ENCODE measurements around the gene PANK1. TPM values are rescaled to one million over a fixed set of nuclear protein-coding genes. Genes with fewer than 3 reads are reported as not detected.

The PANK1 gene
- total and polyA plus RNA-seq, 2 donors from 2014 or later = 5.4 to 31.3 TPM

- intact Hi-C loops (cut with DNase I) = no loop called here
- Histone ChIP-seq H3K36me3 (ENCODE audit: control insufficient read depth in 2 of 3, insufficient read depth in 3 of 3, low read length in 3 of 3) (peaks cover 2 to 7% (median 6%) of the 10 kb centered on the region in 3 donors), H3K27ac (ENCODE audit: low read depth in 2 of 2, low read length in 2 of 2) (no peak overlapping the region), H3K9me3 (ENCODE audit: control insufficient read depth in 2 of 3, insufficient read depth in 1 of 3, low read length in 3 of 3) (no peaks in the 10 kb centered on the region), H3K9ac (ENCODE audit: low read length in 3 of 3) (no peak overlapping the region), H3K27me3 (ENCODE audit: control insufficient read depth, insufficient read depth, low read length) (no peaks in the 10 kb centered on the region), H3K4me1 (ENCODE audit: control insufficient read depth in 2 of 3, insufficient read depth in 2 of 3, low read depth in 1 of 3, low read length in 3 of 3) (peaks cover 0 to 22% (median 8%) of the 10 kb centered on the region in 3 donors), H3K4me3 (ENCODE audit: low read length in 3 of 3) (no peak overlapping the region)
- FAIRE-seq (no peak), DNase-seq (no peak)
- no peak for TF ChIP-seq CTCF (IDR thresholded peaks at IDR 0.05; ENCODE audit: borderline replicate concordance, extremely low read depth, insufficient read depth)
These were observed 56.4 kb downstream of the PANK1 start for GRCh38 chr10:89588671-89589070.

- no peaks in the 10 kb centered on the region for H3K27me3 ChIP-seq (ENCODE audit: control insufficient read depth, insufficient read depth, low read length)
- no peaks in the 10 kb centered on the region for H3K4me1 ChIP-seq (ENCODE audit: control insufficient read depth in 2 of 3, insufficient read depth in 2 of 3, low read depth in 1 of 3, low read length in 3 of 3)
- intact Hi-C loops (cut with DNase I) = no loop called here
- no peak overlapping the region for H3K4me3 ChIP-seq (ENCODE audit: low read length in 3 of 3)
- H3K27ac ChIP-seq (ENCODE audit: low read depth in 2 of 2, low read length in 2 of 2) = no peak overlapping the region
- H3K9ac ChIP-seq (ENCODE audit: low read length in 3 of 3) = no peak overlapping the region
- peaks cover 0 to 5% (median 0%) of the 10 kb centered on the region in 3 donors for H3K36me3 ChIP-seq (ENCODE audit: control insufficient read depth in 2 of 3, insufficient read depth in 3 of 3, low read length in 3 of 3)
- no peak for FAIRE-seq
- TF ChIP-seq CTCF (IDR thresholded peaks at IDR 0.05; ENCODE audit: borderline replicate concordance, extremely low read depth, insufficient read depth) = no peak
- no peak for DNase-seq
- no peaks in the 10 kb centered on the region for H3K9me3 ChIP-seq (ENCODE audit: control insufficient read depth in 2 of 3, insufficient read depth in 1 of 3, low read length in 3 of 3)
These were observed 63.0 kb downstream of the PANK1 start for GRCh38 chr10:89582022-89582421.

- H3K4me3 ChIP-seq (ENCODE audit: low read length in 3 of 3) = no peak overlapping the region
- H3K27ac ChIP-seq (ENCODE audit: low read depth in 2 of 2, low read length in 2 of 2) = no peak overlapping the region
- no peaks in the 10 kb centered on the region for H3K9me3 ChIP-seq (ENCODE audit: control insufficient read depth in 2 of 3, insufficient read depth in 1 of 3, low read length in 3 of 3)
- no peaks in the 10 kb centered on the region for H3K4me1 ChIP-seq (ENCODE audit: control insufficient read depth in 2 of 3, insufficient read depth in 2 of 3, low read depth in 1 of 3, low read length in 3 of 3)
- FAIRE-seq = no peak
- no peaks in the 10 kb centered on the region for H3K27me3 ChIP-seq (ENCODE audit: control insufficient read depth, insufficient read depth, low read length)
- no peak overlapping the region for H3K9ac ChIP-seq (ENCODE audit: low read length in 3 of 3)
- peaks cover 0 to 3% (median 0%) of the 10 kb centered on the region in 3 donors for H3K36me3 ChIP-seq (ENCODE audit: control insufficient read depth in 2 of 3, insufficient read depth in 3 of 3, low read length in 3 of 3)
- DNase-seq = no peak
- intact Hi-C loops (cut with DNase I) = no loop called here
- no peak for TF ChIP-seq CTCF (IDR thresholded peaks at IDR 0.05; ENCODE audit: borderline replicate concordance, extremely low read depth, insufficient read depth)
These were observed 64.8 kb downstream of the PANK1 start for GRCh38 chr10:89580243-89580642.

GRCh38 chr10:89576696-89577095 is 68.3 kb downstream of the PANK1 start:
- no peak overlapping the region for H3K27ac ChIP-seq (ENCODE audit: low read depth in 2 of 2, low read length in 2 of 2)
- H3K9ac ChIP-seq (ENCODE audit: low read length in 3 of 3) = no peak overlapping the region
- no peaks in the 10 kb centered on the region for H3K4me1 ChIP-seq (ENCODE audit: control insufficient read depth in 2 of 3, insufficient read depth in 2 of 3, low read depth in 1 of 3, low read length in 3 of 3)
- H3K4me3 ChIP-seq (ENCODE audit: low read length in 3 of 3) = no peak overlapping the region
- H3K27me3 ChIP-seq (ENCODE audit: control insufficient read depth, insufficient read depth, low read length) = no peaks in the 10 kb centered on the region
- H3K36me3 ChIP-seq (ENCODE audit: control insufficient read depth in 2 of 3, insufficient read depth in 3 of 3, low read length in 3 of 3) = no peaks in the 10 kb centered on the region
- intact Hi-C loops (cut with DNase I) = no loop called here
- no peak for DNase-seq
- no peaks in the 10 kb centered on the region for H3K9me3 ChIP-seq (ENCODE audit: control insufficient read depth in 2 of 3, insufficient read depth in 1 of 3, low read length in 3 of 3)
- no peak for FAIRE-seq
- no peak for TF ChIP-seq CTCF (IDR thresholded peaks at IDR 0.05; ENCODE audit: borderline replicate concordance, extremely low read depth, insufficient read depth)

All from kidney (tissue), 14 donors.